SK-N-SH (cell line): ENCODE data around the gene AMPD2. TPM values are rescaled to one million over a fixed set of nuclear protein-coding genes. Genes with fewer than 3 reads are reported as not detected.
A peak's percentile ranks its signal among the peaks of the same experiment; 100 is the strongest.

Experiments used
- CTCF ChIA-PET: fragments of 300-600, 350-600 bp; formaldehyde crosslinking; extraction: SDS; loops from one replicate; lab custom pipeline; 2021; lab: Yijun Ruan, JAX
- POLR2A ChIA-PET: fragments of 350-600 bp; sonication (Branson Sonifier 250); formaldehyde crosslinking; extraction: SDS; loops from one replicate; lab custom pipeline; 2020; ENCODE audit warnings: antibody characterized with exemption, inconsistent platforms; lab: Yijun Ruan, JAX
- DNase-seq: peaks from one replicate; pipeline ENCODE4 v3.0.0; 2012
- H2AFZ ChIP-seq: fragments of 200-600 bp; sonication (generic); 2 replicates; pipeline ENCODE4 v1.8.1; 2016; ENCODE audit warnings: antibody characterized with exemption, mild to moderate bottlenecking, low read depth
- H3F3A ChIP-seq: fragments of 200-600 bp; sonication (generic); replicated peaks from 2 replicates; pipeline ENCODE3; 2016; ENCODE audit warnings: antibody characterized with exemption, mild to moderate bottlenecking; ENCODE audit not compliant: insufficient read depth
- H3K27ac ChIP-seq, 2 experiments: fragments of 200-500 bp in 1 of 2; fragments of 200-600 bp in 1 of 2; sonication (Bioruptor generic) in 1 of 2; sonication (generic), shearing (Covaris generic) in 1 of 2; 2 replicates each; pipeline versions ENCODE4 v1.5.1 to v1.6.1; 2014 to 2016; ENCODE audit warnings: low read depth in 2 of 2, inconsistent platforms in 1 of 2, low read length in 1 of 2, mild to moderate bottlenecking in 1 of 2, mixed read lengths in 1 of 2
- H3K27me3 ChIP-seq: fragments of 200-600 bp; sonication (generic), shearing (Covaris generic); 2 replicates; pipeline ENCODE4 v1.6.1; 2016; ENCODE audit warnings: mixed run types; ENCODE audit not compliant: insufficient read depth
- H3K36me3 ChIP-seq, 2 experiments: fragments of 200-500 bp in 1 of 2; fragments of 200-600 bp in 1 of 2; sonication (Bioruptor generic) in 1 of 2; sonication (generic) in 1 of 2; replicated peaks in 1 of 2; 2 replicates each; pipeline versions ENCODE3 to v1.5.1; 2014 to 2016; ENCODE audit warnings: low read length in 1 of 2, mild to moderate bottlenecking in 1 of 2; ENCODE audit not compliant: insufficient read depth in 2 of 2, control insufficient read depth in 1 of 2
- H3K4me1 ChIP-seq, 2 experiments: fragments of 200-500 bp in 1 of 2; fragments of 200-600 bp in 1 of 2; sonication (Bioruptor generic) in 1 of 2; sonication (generic), shearing (Covaris generic) in 1 of 2; 2 replicates each; pipeline versions ENCODE4 v1.5.1 to v1.6.1; 2014 to 2016; ENCODE audit warnings: low read depth in 1 of 2, low read length in 1 of 2, mixed run types in 1 of 2; ENCODE audit not compliant: insufficient read depth in 2 of 2, control insufficient read depth in 1 of 2
- H3K4me2 ChIP-seq: fragments of 200-600 bp; sonication (generic), shearing (Covaris generic); 2 replicates; pipeline ENCODE4 v1.6.1; 2017; ENCODE audit warnings: mixed run types
- H3K4me3 ChIP-seq, 2 experiments: fragments of 200-500 bp in 1 of 2; fragments of 200-600 bp in 1 of 2; sonication (Bioruptor generic) in 1 of 2; sonication (generic), shearing (Covaris generic) in 1 of 2; 2 replicates each; pipeline versions ENCODE4 v1.5.1 to v1.8.1; 2014 to 2016; ENCODE audit warnings: low read depth in 2 of 2, inconsistent platforms in 1 of 2, low read length in 1 of 2, mild to moderate bottlenecking in 1 of 2, mixed read lengths in 1 of 2, moderate library complexity in 1 of 2
- H3K79me2 ChIP-seq: fragments of 200-600 bp; sonication (generic); 2 replicates; pipeline ENCODE4 v1.8.1; 2017; ENCODE audit warnings: mild to moderate bottlenecking; ENCODE audit not compliant: insufficient read depth
- H3K9ac ChIP-seq: fragments of 200-600 bp; sonication (generic); 2 replicates; pipeline ENCODE4 v1.6.1; 2017; ENCODE audit warnings: mixed run types
- H3K9me2 ChIP-seq: fragments of 200-600 bp; sonication (generic); 2 replicates; pipeline ENCODE4 v1.6.1; 2017; ENCODE audit warnings: mixed run types
- H3K9me3 ChIP-seq: fragments of 200-600 bp; sonication (generic); 2 replicates; pipeline ENCODE4 v1.6.1; 2017; ENCODE audit warnings: mixed run types, mild to moderate bottlenecking, moderate library complexity
- H4K20me1 ChIP-seq: fragments of 200-600 bp; sonication (generic); 2 replicates; pipeline ENCODE4 v1.6.1; 2017; ENCODE audit warnings: mild to moderate bottlenecking, mixed run types; ENCODE audit not compliant: insufficient read depth
- FOSL2 ChIP-seq: IDR thresholded peaks from 2 replicates; pipeline ENCODE4 v1.4.0; 2012; ENCODE audit warnings: low read depth, mild to moderate bottlenecking, moderate library complexity, borderline replicate concordance
- MXI1 ChIP-seq: IDR thresholded peaks from 2 replicates; pipeline ENCODE4 v1.6.1; 2012; ENCODE audit warnings: mild to moderate bottlenecking, low read depth, low read length, improper control_type of control experiment
- PBX3 ChIP-seq: IDR thresholded peaks from 2 replicates; pipeline ENCODE4; 2012
- POLR2AphosphoS5 ChIP-seq: IDR thresholded peaks from 2 replicates; pipeline ENCODE4 v1.6.1; 2012; ENCODE audit warnings: low read depth, low read length
- RAD21 ChIP-seq: IDR thresholded peaks from 2 replicates; pipeline ENCODE4 v1.6.1; 2012; ENCODE audit warnings: mild to moderate bottlenecking, low read length
- SIN3A ChIP-seq: IDR thresholded peaks from 2 replicates; pipeline ENCODE4 v1.6.1; 2012; ENCODE audit warnings: low read depth, mild to moderate bottlenecking, low read length, moderate library complexity, borderline replicate concordance
- TAF1 ChIP-seq: IDR thresholded peaks from 2 replicates; pipeline ENCODE4 v1.6.1; 2012; ENCODE audit warnings: low read depth, mild to moderate bottlenecking, low read length, moderate library complexity, borderline replicate concordance
- USF1 ChIP-seq: IDR thresholded peaks from 2 replicates; pipeline ENCODE4 v1.4.0; 2012; ENCODE audit warnings: low read depth, borderline replicate concordance
- YY1 ChIP-seq: IDR thresholded peaks from 2 replicates; pipeline ENCODE4 v1.4.0; 2012; ENCODE audit warnings: low read depth, mild to moderate bottlenecking
- WGBS: methylation state at CpG from one replicate; pipeline ENCODE4 v1.1.6; 2017; ENCODE audit warnings: low lambda C conversion rate; 5-methylcytosine and 5-hydroxymethylcytosine counted together
- polyA plus RNA-seq, 3 experiments: library from polyadenylated mRNA; depleted of rRNA; stranded (reverse); fragments of >200 nt; gene quantifications; 2 replicates each; pipeline ENCODE4 v1.2.3, GENCODE V29; 2012
- TF ChIP-seq, protein P1 (sequence below): IDR thresholded peaks from 2 replicates; pipeline ENCODE4 v1.4.0; 2012; ENCODE audit warnings: low read depth
- TF ChIP-seq, protein P2 (sequence below): fragments of 150-350 bp; IDR thresholded peaks from 2 replicates; pipeline ENCODE4 v1.6.1; 2016; ENCODE audit warnings: mild to moderate bottlenecking, low read depth, low read length
- TF ChIP-seq, protein P3 (sequence below): fragments of 150-350 bp; IDR thresholded peaks from 2 replicates; pipeline ENCODE4 v1.6.1; 2017; ENCODE audit warnings: antibody characterized with exemption, low read length, low read depth, borderline replicate concordance

AMPD2 gene
- polyA plus RNA-seq (2012; rRNA removed), result 59.1 and 63.7 TPM in 2 replicates
- 14.5 and 22.9 TPM in 2 replicates for polyA plus RNA-seq (2012; cell fraction: cytosol; rRNA removed)
- polyA plus RNA-seq (2012; cell fraction: nucleus; rRNA removed), result 359 and 387 TPM in 2 replicates

DNA sequence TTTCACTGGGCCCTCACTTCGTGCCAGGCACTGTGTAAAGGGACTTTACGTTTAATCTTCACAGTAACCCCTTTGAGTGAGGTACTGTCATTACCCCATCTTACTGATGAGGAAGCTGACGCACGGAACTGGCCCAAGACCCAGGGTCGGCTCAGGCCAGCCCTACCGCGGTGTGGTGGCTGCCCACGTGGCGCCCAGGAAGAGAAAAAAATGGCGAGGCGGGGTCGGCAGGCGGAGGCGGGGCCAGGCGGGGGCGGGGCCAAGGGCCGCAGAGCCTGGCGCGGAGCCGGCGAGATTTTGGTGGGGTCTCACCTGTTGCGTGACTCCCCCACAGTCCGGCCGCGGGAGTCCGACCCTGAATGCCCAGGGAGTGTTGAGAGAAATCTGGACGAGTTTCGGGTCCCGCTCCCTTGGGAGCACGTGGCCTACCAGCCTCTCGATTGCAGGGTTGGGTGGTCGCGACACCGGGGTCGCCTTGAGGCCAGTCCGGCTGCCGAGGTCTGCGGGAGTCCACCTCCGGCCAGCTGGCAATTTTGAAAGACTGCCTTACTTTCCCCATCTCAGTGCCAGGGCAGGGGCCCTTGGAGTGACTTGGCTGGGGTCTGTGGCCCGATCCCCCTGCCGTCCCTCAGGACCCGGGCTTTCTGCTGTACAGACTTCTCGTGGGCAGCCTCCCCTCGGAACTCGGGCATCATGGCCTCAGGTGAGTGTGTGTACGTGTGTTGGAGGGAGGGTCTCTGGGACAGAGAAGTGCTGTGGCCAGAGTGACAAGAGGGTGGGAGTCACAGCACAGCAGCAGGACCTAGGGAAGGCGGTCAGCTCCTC is at the start of gene AMPD2, which contains the start of gene GNAT2:
AMPD2 (plus strand) TSS at position 262 of the 825 bp plus-strand sequence. CDS start 1,339 bp downstream, outside the sequence.
GNAT2 (minus strand) TSS at position 41 of the 825 bp plus-strand sequence. CDS start 6,746 bp downstream, outside the sequence.
- H3K4me1 ChIP-seq, result peaks cover 28 to 58% of the 10 kb centered on the region in 2 experiments; a peak in 3 of 4 replicates

More for the DNA sequence above, at the start of gene AMPD2, which contains the start of gene GNAT2:
- Histone ChIP-seq H3K9ac (peak within 1 kb of the TSS; percentile 99), H3K9me3 (no peaks in the 10 kb centered on the region), H3K27me3 (no peaks in the 10 kb centered on the region), H2AFZ (peak within 1 kb of the TSS; percentile 71), H3K27ac (peak within 1 kb of the TSS; percentile 97 to 98), H4K20me1 (peaks cover 38% of the 10 kb centered on the region)
- WGBS, result 2% methylated on average over 39 of the region's 47 CpGs
- CTCF ChIA-PET, result interaction anchor here (1.0 to 2.8 kb wide), 11 partner anchors 11 to 126 kb away, joined by 3 to 23 read pairs (median 5); partner anchors contain the start of genes CYB561D1 and GSTM4
- TF ChIP-seq YY1, result 0 out of 2 replicates have a peak, but pooled peaks have one; percentile 61
- TF ChIP-seq, protein P1, sequence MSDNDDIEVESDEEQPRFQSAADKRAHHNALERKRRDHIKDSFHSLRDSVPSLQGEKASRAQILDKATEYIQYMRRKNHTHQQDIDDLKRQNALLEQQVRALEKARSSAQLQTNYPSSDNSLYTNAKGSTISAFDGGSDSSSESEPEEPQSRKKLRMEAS, result peak; percentile 99
- peak; percentile 53; the same call in 1 of the 2 replicates for TF ChIP-seq TAF1
- TF ChIP-seq, protein P2, sequence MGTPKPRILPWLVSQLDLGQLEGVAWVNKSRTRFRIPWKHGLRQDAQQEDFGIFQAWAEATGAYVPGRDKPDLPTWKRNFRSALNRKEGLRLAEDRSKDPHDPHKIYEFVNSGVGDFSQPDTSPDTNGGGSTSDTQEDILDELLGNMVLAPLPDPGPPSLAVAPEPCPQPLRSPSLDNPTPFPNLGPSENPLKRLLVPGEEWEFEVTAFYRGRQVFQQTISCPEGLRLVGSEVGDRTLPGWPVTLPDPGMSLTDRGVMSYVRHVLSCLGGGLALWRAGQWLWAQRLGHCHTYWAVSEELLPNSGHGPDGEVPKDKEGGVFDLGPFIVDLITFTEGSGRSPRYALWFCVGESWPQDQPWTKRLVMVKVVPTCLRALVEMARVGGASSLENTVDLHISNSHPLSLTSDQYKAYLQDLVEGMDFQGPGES, result no peak
- TF ChIP-seq FOSL2, result no peak
- TF ChIP-seq MXI1, result peak; percentile 99
- no peak for TF ChIP-seq PBX3
- peak; percentile 63 for TF ChIP-seq POLR2AphosphoS5
- TF ChIP-seq, protein P3, sequence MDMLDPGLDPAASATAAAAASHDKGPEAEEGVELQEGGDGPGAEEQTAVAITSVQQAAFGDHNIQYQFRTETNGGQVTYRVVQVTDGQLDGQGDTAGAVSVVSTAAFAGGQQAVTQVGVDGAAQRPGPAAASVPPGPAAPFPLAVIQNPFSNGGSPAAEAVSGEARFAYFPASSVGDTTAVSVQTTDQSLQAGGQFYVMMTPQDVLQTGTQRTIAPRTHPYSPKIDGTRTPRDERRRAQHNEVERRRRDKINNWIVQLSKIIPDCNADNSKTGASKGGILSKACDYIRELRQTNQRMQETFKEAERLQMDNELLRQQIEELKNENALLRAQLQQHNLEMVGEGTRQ, result peak; percentile 43; the same call in 1 of the 2 replicates
- TF ChIP-seq RAD21, result 0 out of 2 replicates have a peak, but pooled peaks have one; percentile 3
- TF ChIP-seq SIN3A, result peak; percentile 88; the same call in 1 of the 2 replicates
- peak; percentile 86 for TF ChIP-seq USF1
- TF ChIP-seq, all 33 proteins: peak for 9
- Histone ChIP-seq H3K4me2 (peak within 1 kb of the TSS; percentile 97), H3K4me3 (peak within 1 kb of the TSS; percentile 85 to 98), H3K36me3 (no peaks in the 10 kb centered on the region), H3F3A (peaks cover 14% of the 10 kb centered on the region), H3K9me2 (no peaks in the 10 kb centered on the region), H3K79me2 (peaks cover 53% of the 10 kb centered on the region)
- POLR2A ChIA-PET, result interaction anchor here (0.7 to 2.3 kb wide), 6 partner anchors 12 to 122 kb away, joined by 3 to 22 read pairs (median 4); partner anchors contain the start of gene GNAI3
- DNase-seq, result peak; percentile 90
